ENCODE data around the gene LRCOL1.
A peak's percentile ranks its signal among the peaks of the same experiment; 100 is the strongest.

LRCOL1 gene

GRCh38 chr12:132637811-132638210 lies 27.4 kb upstream of the LRCOL1 start:
- DNase-seq: no peak

- DNase-seq: no peak
These were observed 24.9 kb upstream of the LRCOL1 start for GRCh38 chr12:132635076-132635955.

GRCh38 chr12:132634411-132634990 lies 24.1 kb upstream of the LRCOL1 start:
- no peak for DNase-seq

GRCh38 chr12:132633901-132634300 lies 23.5 kb upstream of the LRCOL1 start:
- DNase-seq: no peak

GRCh38 chr12:132633398-132633797 lies 23.0 kb upstream of the LRCOL1 start:
- DNase-seq: no peak

GRCh38 chr12:132632521-132633228 lies 22.3 kb upstream of the LRCOL1 start:
- DNase-seq: no peak

- DNase-seq: no peak
These were observed 21.3 kb upstream of the LRCOL1 start for GRCh38 chr12:132631666-132632065.

- DNase-seq: no peak
These were observed 20.3 kb upstream of the LRCOL1 start for GRCh38 chr12:132630672-132631071.

- no peak for DNase-seq
These were observed 18.9 kb upstream of the LRCOL1 start for GRCh38 chr12:132629330-132629729.

- no peak for DNase-seq
These were observed 15.5 kb upstream of the LRCOL1 start for GRCh38 chr12:132625731-132626430.

GRCh38 chr12:132624910-132625630 lies 14.7 kb upstream of the LRCOL1 start:
- no peak for DNase-seq

GRCh38 chr12:132624186-132624855 lies 13.9 kb upstream of the LRCOL1 start:
- DNase-seq: no peak

GRCh38 chr12:132623072-132623869 lies 12.9 kb upstream of the LRCOL1 start:
- no peak for DNase-seq

GRCh38 chr12:132622437-132623071 lies 12.2 kb upstream of the LRCOL1 start:
- peak in 2 of 51 donors; percentile 7 to 49 for DNase-seq

- DNase-seq: no peak
These were observed 11.5 kb upstream of the LRCOL1 start for GRCh38 chr12:132621657-132622435.

GRCh38 chr12:132620899-132621656 lies 10.7 kb upstream of the LRCOL1 start:
- DNase-seq: no peak

- DNase-seq: no peak
These were observed 9.9 kb upstream of the LRCOL1 start for GRCh38 chr12:132620113-132620898.
